Activated CD4-positive, alpha-beta T cell treated with anti-CD3 and anti-CD28 coated beads for 24 hours (primary cell): ENCODE data around the gene PSMB2.

ENCODE experiments used
- DNase-seq, 2 donors: peaks; one replicate each; pipeline ENCODE4 v3.0.0-alpha.2; 2020; ENCODE audit warnings: low read depth in 2 of 2

PSMB2 gene

DNA sequence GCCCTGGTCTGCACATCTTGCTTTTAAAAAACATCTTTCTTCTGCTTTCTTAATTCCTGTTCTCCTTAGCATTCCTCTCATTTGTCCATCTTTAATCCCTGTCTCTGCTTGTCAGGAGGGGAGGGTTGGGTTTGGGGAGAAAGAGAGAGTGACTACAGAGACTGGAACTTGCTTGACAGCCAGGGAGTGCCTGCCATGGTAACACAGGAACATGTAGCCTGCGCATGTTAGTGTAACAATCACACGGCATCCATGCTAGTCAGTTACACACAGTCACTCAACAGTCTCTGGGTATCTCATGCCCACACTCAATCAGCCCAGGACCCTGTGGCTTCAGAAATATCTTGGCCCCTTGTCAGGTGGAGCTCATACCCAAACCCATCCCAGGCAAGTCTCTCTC, 69.0 kb downstream of the PSMB2 start:
- DNase-seq, result no peak

DNA sequence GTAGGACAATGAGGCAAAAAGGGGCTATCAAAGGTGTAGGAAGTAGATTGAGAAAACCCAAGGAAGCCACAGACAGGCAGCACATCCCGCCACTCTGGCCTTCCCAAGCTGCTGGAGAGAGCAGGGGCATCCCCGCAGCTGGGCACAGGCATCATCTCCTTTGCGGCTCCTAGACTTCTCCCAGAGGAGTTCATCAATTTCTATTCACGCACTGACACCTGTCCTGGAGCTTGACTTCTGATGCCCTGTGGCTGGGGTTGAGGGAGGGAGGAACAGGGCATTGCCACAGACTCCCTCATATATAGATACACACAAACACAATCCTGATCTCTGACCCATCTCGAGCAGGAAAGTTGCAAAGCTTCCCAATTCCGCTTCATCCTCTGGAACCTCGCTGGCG, 70.1 kb downstream of the PSMB2 start:
- DNase-seq, result no peak

GRCh38 chr1:35570589-35571137, 70.7 kb downstream of the PSMB2 start:
- no peak for DNase-seq

GRCh38 chr1:35569936-35570335, 71.4 kb downstream of the PSMB2 start:
- DNase-seq, result no peak

DNA sequence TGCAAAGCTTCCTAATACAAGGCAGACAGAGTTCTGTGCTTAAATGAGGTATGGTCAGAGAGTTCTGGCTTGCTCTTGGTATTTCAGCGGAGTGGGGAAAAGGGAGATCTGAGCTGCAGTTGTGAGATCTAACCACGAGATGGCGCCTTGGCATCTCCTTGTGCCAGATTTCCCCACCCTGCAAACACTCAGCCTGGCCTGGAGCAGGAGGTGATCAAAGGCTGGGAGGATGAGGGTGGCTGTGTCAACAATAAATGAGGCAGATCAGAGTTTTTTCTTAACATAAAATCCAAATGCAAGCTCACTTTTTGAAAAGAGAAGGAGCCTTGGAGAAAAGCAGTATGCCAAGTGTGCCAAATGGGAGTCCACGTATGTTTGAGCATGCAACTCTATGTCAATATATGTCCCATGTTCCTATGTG, 72.3 kb downstream of the PSMB2 start:
- peak in 1 of 2 donors; percentile 53 for DNase-seq

GRCh38 chr1:35567947-35568558, 73.3 kb downstream of the PSMB2 start:
- no peak for DNase-seq

DNA sequence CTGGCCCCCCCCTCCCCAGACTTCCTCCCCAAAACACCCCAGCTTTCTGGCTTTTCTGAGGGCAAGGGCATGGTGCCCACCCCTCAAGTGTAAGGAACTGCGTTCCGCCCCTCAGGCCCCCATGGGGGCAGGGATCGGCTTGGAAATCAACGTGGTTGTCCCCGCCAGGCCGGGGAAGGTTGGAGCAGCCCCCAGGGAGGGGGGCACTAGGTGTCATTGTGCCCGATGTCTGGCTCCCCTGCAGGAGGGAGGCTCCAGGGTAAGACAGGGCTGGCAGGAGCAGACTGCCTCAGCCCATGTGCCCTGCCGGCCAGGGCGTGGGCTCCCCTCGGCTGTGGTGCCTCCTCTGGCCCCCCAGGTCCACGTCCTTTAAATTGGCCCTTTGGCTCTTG, 75.6 kb downstream of the PSMB2 start:
- DNase-seq, result no peak

GRCh38 chr1:35564884-35565741, 76.2 kb downstream of the PSMB2 start:
- no peak for DNase-seq

DNA sequence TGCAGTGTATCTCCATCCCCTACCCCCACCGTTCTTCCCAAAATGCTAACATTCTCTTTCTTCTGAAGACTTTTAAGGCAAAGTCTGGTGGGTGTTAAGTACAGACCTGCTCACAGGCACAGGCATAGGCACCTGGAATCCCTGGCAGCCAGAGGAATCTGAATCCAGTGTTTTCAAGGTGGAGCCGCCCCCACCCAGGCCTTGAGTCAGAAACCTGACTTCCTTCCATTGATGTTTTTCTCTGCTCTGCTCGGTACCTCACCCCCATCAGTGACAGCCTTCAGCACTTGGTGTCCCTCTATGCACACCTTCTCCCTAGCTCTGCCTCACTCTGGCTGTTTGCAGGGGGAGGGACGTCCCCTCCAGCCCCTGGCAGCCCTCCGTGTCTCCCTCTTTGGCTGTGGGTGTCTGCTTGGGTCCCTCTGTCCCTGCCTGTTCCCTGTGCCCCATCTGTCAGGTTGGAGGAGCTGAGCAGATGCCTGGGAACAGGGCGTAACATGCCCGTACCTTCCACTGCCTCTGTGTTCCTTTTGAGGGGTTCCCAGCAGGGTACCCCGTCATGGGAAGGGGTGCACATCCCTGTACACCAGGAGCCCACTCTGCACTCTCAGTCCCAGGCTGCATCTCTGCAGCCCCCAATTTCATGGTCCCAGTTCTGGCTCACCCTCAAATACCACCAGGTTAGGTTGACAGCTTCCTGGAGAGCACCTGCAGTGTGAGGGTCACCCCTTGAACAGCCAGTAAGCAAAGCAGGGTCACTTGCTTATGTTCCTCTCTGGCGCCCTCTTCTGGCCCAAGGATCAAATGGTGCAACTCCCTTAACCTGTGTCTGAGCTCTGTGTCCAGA, 77.1 kb downstream of the PSMB2 start:
- peak; percentile 75 to 76 for DNase-seq

GRCh38 chr1:35563166-35563565, 78.2 kb downstream of the PSMB2 start:
- no peak for DNase-seq

DNA sequence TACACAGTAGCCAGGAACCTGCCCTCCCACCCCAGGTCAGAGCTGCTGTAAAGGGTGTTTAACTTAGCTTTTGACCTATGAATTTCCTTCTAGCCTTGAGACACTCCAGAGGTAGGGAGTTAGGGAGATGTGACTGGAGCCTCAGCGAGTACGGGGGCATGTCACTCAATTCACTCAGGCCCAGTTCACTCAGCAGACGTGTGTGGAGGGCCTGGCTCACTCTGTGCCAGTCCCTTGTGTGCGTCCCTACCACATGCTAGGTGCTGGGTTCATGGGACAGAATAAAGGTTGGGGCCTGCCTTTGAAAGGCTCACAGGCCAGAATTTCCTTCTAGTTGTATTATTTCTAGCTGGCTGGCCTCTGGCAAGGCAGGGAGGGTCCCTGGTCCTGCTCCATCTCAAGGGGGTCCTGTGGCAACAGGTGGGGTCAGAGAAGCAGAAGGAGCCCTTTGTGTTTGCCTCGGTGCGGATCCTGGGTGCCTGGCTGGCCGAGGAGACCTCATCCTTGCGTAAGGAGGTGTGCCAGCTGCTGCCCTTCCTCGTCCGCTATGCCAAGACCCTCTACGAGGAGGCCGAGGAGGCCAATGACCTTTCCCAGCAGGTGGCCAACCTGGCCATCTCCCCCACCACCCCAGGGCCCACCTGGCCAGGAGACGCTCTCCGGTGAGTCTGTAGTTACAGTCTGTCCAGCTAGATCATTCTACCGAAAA, 79.2 kb downstream of the PSMB2 start:
- DNase-seq, result no peak

GRCh38 chr1:35561297-35561971, 79.9 kb downstream of the PSMB2 start:
- DNase-seq, result no peak

- no peak for DNase-seq
Observed at GRCh38 chr1:35560256-35561225, 80.8 kb downstream of the PSMB2 start.

- no peak for DNase-seq
Observed at GRCh38 chr1:35559317-35559944, 81.9 kb downstream of the PSMB2 start.

DNA sequence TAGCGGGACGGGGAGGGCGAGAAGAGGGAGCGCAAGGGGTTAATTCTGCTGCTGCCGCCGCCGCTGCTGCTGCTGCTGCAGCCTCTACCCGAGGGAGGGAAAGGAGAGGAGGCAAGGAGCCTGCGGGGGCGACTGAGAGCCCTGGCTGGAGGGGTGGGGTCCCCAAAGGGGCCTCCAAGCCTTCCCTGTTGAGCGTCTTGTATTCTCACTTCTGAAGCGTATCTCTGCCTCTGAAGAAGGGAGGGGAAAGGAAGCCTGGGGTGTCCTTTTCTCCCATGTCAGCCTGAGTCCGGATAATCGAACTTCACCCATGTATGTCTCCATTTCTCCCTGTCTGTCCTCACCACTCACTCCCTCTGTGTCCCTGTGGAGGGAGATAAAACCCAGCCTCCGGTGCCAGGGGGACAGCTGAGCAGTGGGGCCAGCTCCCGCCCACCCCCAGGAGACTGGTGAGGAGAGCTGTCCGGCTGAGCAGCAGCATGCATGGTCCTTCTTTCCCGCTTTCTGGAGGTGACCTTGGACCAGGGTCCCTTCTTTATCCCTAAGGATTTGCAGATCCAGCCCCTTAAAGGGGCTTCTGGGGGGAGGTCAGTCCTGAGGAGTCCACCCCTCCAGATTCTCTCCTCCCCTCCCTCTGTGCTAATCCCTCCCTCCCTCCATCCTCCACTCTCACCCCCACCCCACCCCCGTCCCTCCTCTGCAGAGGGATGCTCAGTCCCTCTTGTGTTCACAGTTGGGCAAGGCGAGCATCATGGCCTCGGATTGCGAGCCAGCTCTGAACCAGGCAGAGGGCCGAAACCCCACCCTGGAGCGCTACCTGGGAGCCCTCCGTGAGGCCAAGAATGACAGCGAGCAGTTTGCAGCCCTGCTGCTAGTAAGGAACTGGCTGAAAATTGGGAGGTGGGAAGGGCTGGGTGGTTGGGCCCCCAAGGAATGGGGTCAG, 82.7 kb downstream of the PSMB2 start:
- no peak for DNase-seq

DNA sequence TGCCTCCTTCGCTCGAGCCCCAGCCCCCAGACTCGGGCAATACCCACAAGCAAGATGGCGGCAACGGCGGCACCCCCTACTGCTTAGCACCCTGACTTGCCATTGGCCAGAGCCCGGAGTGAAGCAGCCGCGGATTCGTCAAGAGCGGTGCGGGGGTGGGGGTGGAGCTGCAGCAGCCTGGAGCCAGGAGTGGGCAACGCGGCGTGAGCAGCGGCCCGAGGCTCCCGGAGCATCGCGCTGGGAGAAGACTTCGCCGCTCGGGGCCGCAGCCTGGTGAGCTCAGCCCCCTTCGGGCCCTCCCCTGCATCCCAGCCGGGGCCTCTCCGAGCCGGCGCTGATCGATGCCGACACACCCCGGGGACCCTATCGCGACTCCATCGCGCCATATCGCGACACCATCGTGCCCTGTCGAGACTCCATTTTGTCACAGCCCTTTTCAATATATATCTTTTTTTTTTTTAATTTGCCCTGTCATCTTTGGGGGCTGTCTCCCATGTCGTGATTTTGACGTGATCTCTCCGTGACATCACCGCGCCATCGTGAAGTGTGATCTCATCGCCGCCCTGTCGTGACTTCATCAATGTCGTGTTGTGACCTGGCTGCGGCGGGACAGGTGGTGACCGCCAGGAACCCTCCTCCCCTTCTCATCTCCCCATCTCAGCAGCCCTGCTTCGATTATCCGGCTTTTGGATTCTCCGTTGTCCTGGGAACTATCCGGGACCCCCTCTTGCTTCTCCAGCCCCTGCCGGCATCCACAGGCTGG, 83.5 kb downstream of the PSMB2 start, which contains the start of gene NCDN:
Gene NCDN (plus strand): TSS at position 189 of the 763 bp plus-strand sequence. CDS start 392 bp downstream, at position 581.
- DNase-seq, result peak; percentile 93 to 96

- DNase-seq, result no peak
Observed at GRCh38 chr1:35557118-35557610, 84.2 kb downstream of the PSMB2 start, which contains the start of gene KIAA0319L. Gene KIAA0319L, minus strand, starts transcription at chr1:35557403. Its CDS starts 2,912 bp downstream, at chr1:35554491.
